HG02610 (cell line): ENCODE results near the gene BGLAP.
A peak's percentile ranks its signal among the peaks of the same experiment; 100 is the strongest.

Source experiments
- ATAC-seq: cut with Tn5 transposase; IDR thresholded peaks from one replicate; pipeline ENCODE4 v1.9.1; 2021; ENCODE audit warnings: mild to moderate bottlenecking, moderate library complexity; ENCODE audit not compliant: unreplicated experiment

The BGLAP gene

DNA sequence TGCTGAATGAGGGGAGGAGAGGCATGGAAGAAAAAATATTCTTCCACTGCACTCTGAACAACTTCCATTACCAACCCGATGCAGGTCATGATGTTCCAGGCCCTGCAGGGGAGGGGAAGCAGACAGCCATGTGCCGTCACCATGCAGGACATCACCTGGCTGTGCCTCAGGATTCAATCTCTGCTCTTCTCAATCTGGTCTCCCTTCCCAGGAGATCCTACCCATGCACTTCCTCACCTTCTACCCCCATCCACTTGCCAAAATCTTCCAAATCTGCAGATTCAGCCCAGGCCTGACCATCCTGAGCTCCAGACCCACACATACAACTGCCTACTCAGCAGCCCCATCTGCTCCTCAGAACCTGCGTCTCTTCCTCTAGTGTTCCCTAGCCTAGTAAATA lies 11.7 kb downstream of the BGLAP start:
- no peak for ATAC-seq

- ATAC-seq = no peak
Observed at GRCh38 chr1:156257711-156258110, 15.7 kb downstream of the BGLAP start.

DNA sequence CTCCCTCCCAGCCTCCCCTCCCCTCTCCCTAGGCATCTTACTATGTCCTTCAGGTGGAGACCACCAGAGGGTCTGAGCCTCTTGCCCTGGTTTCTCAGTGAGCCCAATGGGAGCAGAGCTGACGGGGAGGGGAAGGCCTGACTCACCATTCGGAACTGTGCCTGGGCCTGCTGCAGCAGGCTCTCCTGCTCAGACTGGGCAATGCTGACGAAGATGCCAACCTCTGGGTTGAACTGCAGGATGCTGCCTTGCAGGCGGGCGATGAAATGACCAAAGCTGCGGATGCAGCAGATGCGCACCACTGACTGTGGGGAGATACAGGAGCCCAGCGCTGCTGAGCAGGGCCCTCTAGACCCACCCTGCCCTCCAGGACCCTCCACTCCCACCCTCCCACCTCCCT lies 16.9 kb downstream of the BGLAP start:
- ATAC-seq = no peak

DNA sequence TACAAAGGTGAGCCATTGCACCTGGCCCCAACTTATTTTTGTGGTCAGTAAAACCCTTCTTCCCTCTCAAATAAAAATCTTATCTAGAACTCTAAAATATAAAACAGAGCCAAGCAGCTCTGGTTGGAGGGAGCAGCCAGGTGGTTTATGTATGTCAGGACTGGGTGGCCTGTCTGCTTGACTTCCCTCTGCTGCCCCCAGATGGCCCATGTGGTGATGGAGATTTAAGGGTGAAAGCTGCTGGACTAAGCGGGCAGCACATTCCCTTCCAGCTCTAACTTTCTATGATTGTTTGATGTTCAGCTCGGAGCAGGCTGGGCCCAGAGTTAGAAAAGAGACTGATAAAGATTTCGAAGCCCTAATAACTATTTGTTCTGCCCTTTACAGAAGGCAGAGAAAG lies 17.8 kb downstream of the BGLAP start:
- ATAC-seq = no peak

DNA sequence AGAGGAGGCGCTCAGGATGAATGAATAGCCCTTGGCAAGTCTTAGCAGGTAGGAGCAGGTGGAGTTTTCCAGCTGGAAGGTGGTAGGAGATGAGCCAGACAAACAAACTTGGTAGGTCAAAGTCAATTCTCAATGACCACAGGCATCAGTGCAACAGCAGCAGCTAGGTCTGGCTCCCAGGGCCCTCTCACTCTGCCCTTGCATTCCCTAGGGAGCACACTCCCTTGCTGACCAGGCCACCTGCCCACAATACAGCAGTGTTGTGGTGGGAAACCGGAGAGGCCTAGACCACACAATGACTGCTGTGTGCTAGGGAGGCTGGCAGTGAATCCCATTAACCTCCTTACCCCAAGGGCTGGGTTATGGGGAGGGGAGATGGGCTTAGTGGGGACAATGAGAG lies 18.9 kb downstream of the BGLAP start:
- ATAC-seq = no peak

- no peak for ATAC-seq
Observed at GRCh38 chr1:156262461-156263287, 20.7 kb downstream of the BGLAP start.

GRCh38 chr1:156263288-156263655 lies 21.3 kb downstream of the BGLAP start:
- no peak for ATAC-seq

GRCh38 chr1:156266051-156266450 lies 24.1 kb downstream of the BGLAP start:
- no peak for ATAC-seq

DNA sequence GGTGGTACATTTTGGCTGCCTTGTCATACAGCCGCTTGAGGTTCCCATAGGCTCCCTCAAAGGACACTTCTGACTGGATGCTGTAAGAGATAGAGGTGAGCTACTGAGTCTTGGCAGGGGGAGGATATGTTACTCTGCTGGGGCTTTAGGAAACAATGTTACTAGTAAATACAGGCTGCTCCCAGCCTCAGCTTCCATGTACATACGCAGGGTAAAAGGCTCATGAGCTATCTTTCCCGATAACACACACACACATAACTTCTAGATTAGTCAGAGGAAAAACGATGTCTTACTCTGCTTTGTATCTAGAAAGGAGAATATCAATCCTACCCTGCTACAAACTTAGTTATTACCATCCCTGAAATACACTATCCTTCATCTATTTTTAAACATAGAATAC lies 26.4 kb downstream of the BGLAP start:
- no peak for ATAC-seq

DNA sequence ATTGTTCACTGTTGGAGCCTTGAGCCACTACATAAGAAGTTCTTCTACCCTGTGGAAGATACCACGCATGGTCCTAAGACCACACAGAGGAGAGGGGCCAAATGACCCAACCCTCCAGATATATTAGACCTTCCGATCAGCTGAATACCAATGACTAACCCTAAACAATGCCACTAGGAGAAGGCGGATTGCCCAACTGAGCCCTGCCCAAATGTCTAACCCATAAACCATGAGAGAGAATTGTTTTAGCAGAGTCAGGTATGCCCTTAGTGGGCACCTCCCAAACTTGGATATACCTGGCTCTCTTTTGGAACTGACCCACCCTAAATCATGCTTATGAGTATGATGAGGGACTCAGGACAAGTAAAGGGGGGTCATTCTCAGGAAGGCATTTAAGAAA lies 28.3 kb downstream of the BGLAP start:
- ATAC-seq = no peak

DNA sequence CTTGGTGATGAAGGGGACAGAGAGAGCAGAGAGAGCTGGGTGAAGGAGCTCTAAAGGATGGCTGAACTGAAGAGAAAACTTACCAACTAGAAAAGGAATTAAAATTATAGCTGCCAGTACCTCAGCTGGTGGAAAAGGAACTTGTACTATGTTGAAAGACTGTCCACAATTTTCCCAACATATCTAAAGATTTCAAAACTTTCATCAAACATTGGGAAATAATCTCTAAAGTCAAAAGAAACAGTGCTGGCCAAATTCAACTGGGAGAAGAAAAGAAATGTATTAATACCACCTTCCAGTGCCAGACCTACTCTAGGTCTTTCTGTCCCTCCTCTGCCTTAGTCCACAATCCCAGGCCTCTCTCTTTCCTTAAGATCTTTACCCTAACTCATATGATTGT lies 34.5 kb downstream of the BGLAP start:
- no peak for ATAC-seq

GRCh38 chr1:156276966-156277381 lies 35.0 kb downstream of the BGLAP start:
- no peak for ATAC-seq

GRCh38 chr1:156279837-156280236 lies 37.9 kb downstream of the BGLAP start:
- no peak for ATAC-seq

- peak; percentile 37 for ATAC-seq
Observed at GRCh38 chr1:156281281-156281680, 39.3 kb downstream of the BGLAP start.

- ATAC-seq = no peak
Observed at GRCh38 chr1:156281693-156282478, 39.9 kb downstream of the BGLAP start.

- peak; percentile 74 for ATAC-seq
Observed at GRCh38 chr1:156282479-156283222, 40.7 kb downstream of the BGLAP start, which contains the start of gene SMG5. TSS of gene SMG5 (minus strand) at chr1:156282825. CDS start at chr1:156282680, 145 bp downstream.

- ATAC-seq = no peak
Observed at GRCh38 chr1:156283521-156283920, 41.5 kb downstream of the BGLAP start.

DNA sequence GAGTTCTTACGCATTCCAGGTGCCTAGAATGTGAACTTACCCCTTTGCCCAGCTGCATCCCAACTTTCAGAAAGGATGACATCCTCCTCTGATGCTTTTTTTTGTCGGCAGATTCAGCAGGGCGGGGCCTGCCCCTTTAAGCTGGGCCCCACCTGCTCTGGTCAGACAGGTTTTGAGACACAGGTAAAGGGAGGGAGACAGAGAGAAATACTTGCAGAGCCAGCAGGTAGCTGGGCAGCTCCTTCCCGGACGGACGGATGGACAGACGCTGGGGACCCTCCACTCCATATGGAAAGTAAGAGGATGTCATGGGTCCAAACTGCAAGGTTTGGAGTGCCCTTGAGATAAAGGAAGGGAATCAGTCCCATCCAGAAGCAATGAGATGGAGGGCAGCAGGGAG lies 42.1 kb downstream of the BGLAP start, which contains the start of gene TMEM79:
Gene TMEM79, plus strand, starts transcription at position 214 of the 400 bp plus-strand sequence. CDS start 902 bp downstream, outside the sequence.
- no peak for ATAC-seq

- no peak for ATAC-seq
Observed at GRCh38 chr1:156284757-156285156, 42.8 kb downstream of the BGLAP start.

- ATAC-seq = no peak
Observed at GRCh38 chr1:156285437-156285836, 43.5 kb downstream of the BGLAP start.

DNA sequence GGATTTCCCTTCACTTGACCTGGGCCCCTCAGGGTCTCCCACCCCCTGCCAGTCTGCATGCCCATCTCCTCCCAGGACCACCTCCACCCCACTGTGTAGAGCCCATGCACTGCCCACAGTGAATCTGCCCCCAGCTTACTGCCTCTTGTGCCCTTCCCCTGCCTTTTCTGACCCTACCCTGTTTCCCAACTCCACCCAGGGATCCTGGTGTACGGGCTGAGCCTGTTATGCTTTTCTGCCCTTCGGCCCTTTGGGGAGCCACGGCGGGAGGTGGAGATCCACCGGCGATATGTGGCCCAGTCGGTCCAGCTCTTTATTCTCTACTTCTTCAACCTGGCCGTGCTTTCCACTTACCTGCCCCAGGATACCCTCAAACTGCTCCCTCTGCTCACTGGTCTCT lies 44.1 kb downstream of the BGLAP start:
- no peak for ATAC-seq
